ENCODE measurements around the gene GRIK5. TPM values are rescaled to one million over a fixed set of nuclear protein-coding genes. Genes with fewer than 3 reads are reported as not detected.
A peak's percentile ranks its signal among the peaks of the same experiment; 100 is the strongest.

The GRIK5 gene
- total and polyA plus RNA-seq, 4 donors, result 0.09 to 0.42 (median 0.17) TPM; not detected in 1

DNA sequence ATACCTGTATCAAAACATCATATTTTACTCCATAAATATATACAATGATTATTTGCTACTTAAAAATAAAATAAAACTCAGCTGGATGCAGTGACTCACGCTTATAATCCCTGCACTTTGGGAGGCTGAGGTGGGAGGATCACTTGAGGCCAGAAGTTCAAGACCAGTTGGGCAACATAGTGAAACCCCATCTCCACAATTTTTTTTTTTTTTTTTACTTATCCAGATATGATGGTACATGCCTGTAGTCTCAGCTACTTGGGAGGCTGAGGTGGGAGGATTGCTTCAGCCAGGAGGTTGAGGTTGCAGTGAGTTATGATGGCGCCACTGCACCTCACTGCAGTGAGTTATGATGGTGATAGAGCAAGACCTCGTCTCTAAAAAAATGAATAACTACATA, 39.9 kb upstream of the GRIK5 start:
- H3K4me1 ChIP-seq (ENCODE audit: control insufficient read depth in 4 of 4, insufficient read depth in 4 of 4, low read length in 3 of 4), result no peaks in the 10 kb centered on the region
- WGBS, result 80% methylated on average over 3 of the region's 3 CpGs
- H3K27ac ChIP-seq (ENCODE audit: low read depth in 1 of 2, low read length in 2 of 2), result no peak overlapping the region
- H3K4me3 ChIP-seq (ENCODE audit: low read depth in 1 of 3, low read length in 3 of 3), result no peak overlapping the region
- H3K9ac ChIP-seq (ENCODE audit: low read depth in 1 of 2, low read length in 2 of 2), result no peak overlapping the region
- peaks cover 0 to 2% (median 0%) of the 10 kb centered on the region in 4 donors for H3K27me3 ChIP-seq (ENCODE audit: control insufficient read depth in 4 of 4, insufficient read depth in 4 of 4, low read length in 3 of 4)
- H3K9me3 ChIP-seq (ENCODE audit: control insufficient read depth in 4 of 4, low read length in 3 of 4), result no peaks in the 10 kb centered on the region
- no peak for DNase-seq (ENCODE audit: low spot score)
- no peaks in the 10 kb centered on the region for H3K36me3 ChIP-seq (ENCODE audit: control insufficient read depth in 4 of 4, insufficient read depth in 3 of 4, low read depth in 1 of 4, low read length in 3 of 4)
- TF ChIP-seq SP1 (IDR thresholded peaks at IDR 0.05) (no peak), GABPA (IDR thresholded peaks at IDR 0.05 in 1 of 2, conservative IDR thresholded peaks at IDR 0.05 in 1 of 2) (no peak)

DNA sequence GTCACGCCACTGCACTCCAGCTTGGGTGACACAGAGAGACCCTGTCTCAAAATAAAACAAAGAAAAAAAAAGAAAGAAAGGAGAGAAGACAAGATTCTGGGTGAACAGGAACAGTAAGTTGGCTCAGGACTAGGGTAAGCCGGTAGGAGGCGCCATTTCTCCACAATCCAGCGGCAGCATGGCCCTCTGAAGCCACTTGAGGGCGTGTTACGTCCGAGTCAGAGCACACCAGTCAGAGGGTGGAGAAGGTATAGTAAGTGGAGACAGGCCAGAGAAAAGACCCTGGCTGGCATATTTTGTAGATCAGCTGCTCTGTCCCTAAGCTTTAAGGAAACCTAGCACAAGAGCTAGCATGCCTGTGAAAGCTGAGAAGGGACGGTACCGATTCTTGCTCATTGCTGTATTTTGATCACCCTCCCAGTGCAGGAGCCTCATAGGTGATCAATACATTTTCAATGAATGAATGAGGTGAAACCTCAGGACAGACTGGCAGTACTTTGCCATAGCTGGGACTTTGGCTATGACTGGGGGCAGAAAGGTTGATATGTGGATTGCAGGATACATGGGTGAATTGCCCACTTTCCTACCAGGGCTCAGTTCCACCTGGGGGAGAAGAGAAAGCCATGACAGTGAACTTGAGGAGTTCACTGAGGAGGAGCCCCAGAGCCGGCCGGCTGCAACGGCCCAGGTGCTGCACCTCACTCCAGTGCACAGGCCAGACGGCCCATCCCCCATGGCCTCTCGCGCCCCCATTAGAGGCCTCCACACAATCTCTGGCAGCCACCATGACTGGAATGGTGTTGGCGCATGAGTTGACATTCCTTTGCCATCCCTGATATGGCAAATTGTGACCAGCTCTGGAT, 38.8 kb upstream of the GRIK5 start:
- no peaks in the 10 kb centered on the region for H3K36me3 ChIP-seq (ENCODE audit: control insufficient read depth in 4 of 4, insufficient read depth in 3 of 4, low read depth in 1 of 4, low read length in 3 of 4)
- no peak overlapping the region for H3K9ac ChIP-seq (ENCODE audit: low read depth in 1 of 2, low read length in 2 of 2)
- no peaks in the 10 kb centered on the region for H3K9me3 ChIP-seq (ENCODE audit: control insufficient read depth in 4 of 4, low read length in 3 of 4)
- 31% methylated on average over 16 of the region's 16 CpGs for WGBS
- TF ChIP-seq NR2F2 (IDR thresholded peaks at IDR 0.05) (no peak), FOXA2 (IDR thresholded peaks at IDR 0.05) (no peak), HNF4G (IDR thresholded peaks at IDR 0.05) (no peak), FOXA1 (IDR thresholded peaks at IDR 0.05) (no peak), RAD21 (IDR thresholded peaks at IDR 0.05) (peak; percentile 88 to 89), TAF1 (conservative IDR thresholded peaks at IDR 0.05) (no peak)
- TF ChIP-seq, protein P1, sequence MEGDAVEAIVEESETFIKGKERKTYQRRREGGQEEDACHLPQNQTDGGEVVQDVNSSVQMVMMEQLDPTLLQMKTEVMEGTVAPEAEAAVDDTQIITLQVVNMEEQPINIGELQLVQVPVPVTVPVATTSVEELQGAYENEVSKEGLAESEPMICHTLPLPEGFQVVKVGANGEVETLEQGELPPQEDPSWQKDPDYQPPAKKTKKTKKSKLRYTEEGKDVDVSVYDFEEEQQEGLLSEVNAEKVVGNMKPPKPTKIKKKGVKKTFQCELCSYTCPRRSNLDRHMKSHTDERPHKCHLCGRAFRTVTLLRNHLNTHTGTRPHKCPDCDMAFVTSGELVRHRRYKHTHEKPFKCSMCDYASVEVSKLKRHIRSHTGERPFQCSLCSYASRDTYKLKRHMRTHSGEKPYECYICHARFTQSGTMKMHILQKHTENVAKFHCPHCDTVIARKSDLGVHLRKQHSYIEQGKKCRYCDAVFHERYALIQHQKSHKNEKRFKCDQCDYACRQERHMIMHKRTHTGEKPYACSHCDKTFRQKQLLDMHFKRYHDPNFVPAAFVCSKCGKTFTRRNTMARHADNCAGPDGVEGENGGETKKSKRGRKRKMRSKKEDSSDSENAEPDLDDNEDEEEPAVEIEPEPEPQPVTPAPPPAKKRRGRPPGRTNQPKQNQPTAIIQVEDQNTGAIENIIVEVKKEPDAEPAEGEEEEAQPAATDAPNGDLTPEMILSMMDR (IDR thresholded peaks at IDR 0.05; ENCODE audit: low read depth, low read length, missing input control), result peak; percentile 94
- DNase-seq (ENCODE audit: low spot score), result peak; percentile 84
- H3K27me3 ChIP-seq (ENCODE audit: control insufficient read depth in 4 of 4, insufficient read depth in 4 of 4, low read length in 3 of 4), result peaks cover 0 to 2% (median 0%) of the 10 kb centered on the region in 4 donors
- H3K27ac ChIP-seq (ENCODE audit: low read depth in 1 of 2, low read length in 2 of 2), result no peak overlapping the region
- no peak overlapping the region for H3K4me3 ChIP-seq (ENCODE audit: low read depth in 1 of 3, low read length in 3 of 3)
- H3K4me1 ChIP-seq (ENCODE audit: control insufficient read depth in 4 of 4, insufficient read depth in 4 of 4, low read length in 3 of 4), result no peaks in the 10 kb centered on the region

- Histone ChIP-seq H3K27me3 (ENCODE audit: control insufficient read depth in 4 of 4, insufficient read depth in 4 of 4, low read length in 3 of 4) (peaks cover 0 to 3% (median under 1%) of the 10 kb centered on the region in 4 donors), H3K4me3 (ENCODE audit: low read depth in 1 of 3, low read length in 3 of 3) (no peak overlapping the region), H3K36me3 (ENCODE audit: control insufficient read depth in 4 of 4, insufficient read depth in 3 of 4, low read depth in 1 of 4, low read length in 3 of 4) (no peaks in the 10 kb centered on the region), H3K4me1 (ENCODE audit: control insufficient read depth in 4 of 4, insufficient read depth in 4 of 4, low read length in 3 of 4) (no peaks in the 10 kb centered on the region), H3K27ac (ENCODE audit: low read depth in 1 of 2, low read length in 2 of 2) (no peak overlapping the region), H3K9ac (ENCODE audit: low read depth in 1 of 2, low read length in 2 of 2) (no peak overlapping the region), H3K9me3 (ENCODE audit: control insufficient read depth in 4 of 4, low read length in 3 of 4) (no peaks in the 10 kb centered on the region)
- WGBS, result 59% methylated on average over 2 of the region's 2 CpGs
- no peak for DNase-seq (ENCODE audit: low spot score)
- TF ChIP-seq REST (IDR thresholded peaks at IDR 0.05), result no peak
- TF ChIP-seq TAF1 (conservative IDR thresholded peaks at IDR 0.05), result no peak
- no peak for TF ChIP-seq RXRA (IDR thresholded peaks at IDR 0.05)
- no peak for TF ChIP-seq JUND (IDR thresholded peaks at IDR 0.05)
- no peak for TF ChIP-seq FOXA2 (IDR thresholded peaks at IDR 0.05)
- TF ChIP-seq, protein P2, sequence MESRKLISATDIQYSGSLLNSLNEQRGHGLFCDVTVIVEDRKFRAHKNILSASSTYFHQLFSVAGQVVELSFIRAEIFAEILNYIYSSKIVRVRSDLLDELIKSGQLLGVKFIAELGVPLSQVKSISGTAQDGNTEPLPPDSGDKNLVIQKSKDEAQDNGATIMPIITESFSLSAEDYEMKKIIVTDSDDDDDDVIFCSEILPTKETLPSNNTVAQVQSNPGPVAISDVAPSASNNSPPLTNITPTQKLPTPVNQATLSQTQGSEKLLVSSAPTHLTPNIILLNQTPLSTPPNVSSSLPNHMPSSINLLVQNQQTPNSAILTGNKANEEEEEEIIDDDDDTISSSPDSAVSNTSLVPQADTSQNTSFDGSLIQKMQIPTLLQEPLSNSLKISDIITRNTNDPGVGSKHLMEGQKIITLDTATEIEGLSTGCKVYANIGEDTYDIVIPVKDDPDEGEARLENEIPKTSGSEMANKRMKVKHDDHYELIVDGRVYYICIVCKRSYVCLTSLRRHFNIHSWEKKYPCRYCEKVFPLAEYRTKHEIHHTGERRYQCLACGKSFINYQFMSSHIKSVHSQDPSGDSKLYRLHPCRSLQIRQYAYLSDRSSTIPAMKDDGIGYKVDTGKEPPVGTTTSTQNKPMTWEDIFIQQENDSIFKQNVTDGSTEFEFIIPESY (IDR thresholded peaks at IDR 0.05), result no peak
- TF ChIP-seq, protein P1 (IDR thresholded peaks at IDR 0.05; ENCODE audit: low read depth, low read length, missing input control), result no peak
- no peak for TF ChIP-seq NR2F2 (IDR thresholded peaks at IDR 0.05)
- TF ChIP-seq YY1 (IDR thresholded peaks at IDR 0.05), result no peak
- TF ChIP-seq EGR1 (IDR thresholded peaks at IDR 0.05; ENCODE audit: low read depth in 2 of 2), result no peak
- TF ChIP-seq, protein P3, sequence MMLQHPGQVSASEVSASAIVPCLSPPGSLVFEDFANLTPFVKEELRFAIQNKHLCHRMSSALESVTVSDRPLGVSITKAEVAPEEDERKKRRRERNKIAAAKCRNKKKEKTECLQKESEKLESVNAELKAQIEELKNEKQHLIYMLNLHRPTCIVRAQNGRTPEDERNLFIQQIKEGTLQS (IDR thresholded peaks at IDR 0.05), result no peak
- TF ChIP-seq GABPA (IDR thresholded peaks at IDR 0.05 in 1 of 2, conservative IDR thresholded peaks at IDR 0.05 in 1 of 2), result no peak
- no peak for TF ChIP-seq RAD21 (IDR thresholded peaks at IDR 0.05)
- no peak for TF ChIP-seq SP1 (IDR thresholded peaks at IDR 0.05)
- no peak for TF ChIP-seq HNF4G (IDR thresholded peaks at IDR 0.05)
Observed at GRCh38 chr19:42105368-42105767, 35.4 kb upstream of the GRIK5 start.

Data from liver (tissue), 9 donors.